Measurements from ENCODE around the gene PPFIA1.
"Not testable (repeated sequence)": the region's sequence is repeated elsewhere in the genome, so short reads cannot be mapped to it uniquely, and the experiment has no call there.

PPFIA1 gene

DNA sequence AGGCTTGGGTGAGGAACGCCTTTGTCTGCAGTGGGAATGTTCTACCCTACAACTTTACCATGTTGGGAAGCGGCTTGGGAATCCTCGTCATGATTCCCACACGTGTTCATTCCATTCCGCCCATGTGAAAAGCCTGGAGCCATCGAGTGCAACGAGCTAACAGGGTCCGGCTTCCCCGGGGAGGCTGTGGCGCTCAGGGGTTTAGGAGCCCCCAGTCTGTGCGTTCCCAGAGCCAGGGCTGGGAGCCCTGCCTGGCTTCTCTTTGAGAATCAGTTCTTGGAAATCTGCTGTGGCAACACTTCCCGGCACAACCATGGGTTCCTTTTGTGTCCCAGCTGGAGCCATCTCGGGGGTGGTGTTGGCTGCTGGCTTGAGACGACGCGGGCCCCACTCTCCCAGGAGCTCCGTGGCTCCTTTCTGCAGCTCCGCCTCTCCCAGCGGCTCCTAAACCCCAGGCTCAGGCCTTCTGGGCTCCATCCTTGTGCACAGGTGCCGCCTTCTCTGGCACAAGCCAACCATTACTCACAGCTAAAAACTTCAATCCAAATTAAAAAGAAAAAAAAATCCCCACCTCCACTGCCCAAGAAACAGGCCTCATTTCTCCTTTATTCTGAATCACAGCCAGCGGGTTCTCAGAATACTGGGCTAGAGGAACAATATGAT, 18.7 kb upstream of the PPFIA1 start:
- DNase-seq (ENCODE audit: low read depth in 1 of 2, low spot score in 1 of 2) = no peak
- Histone ChIP-seq H3K27me3 (ENCODE audit: insufficient read depth, poor library complexity, severe bottlenecking) (no peaks in the 10 kb centered on the region), H3K4me3 (replicated peaks; ENCODE audit: insufficient read depth, low read length) (no peak overlapping the region), H3K27ac (replicated peaks) (no peak overlapping the region)
- TF ChIP-seq, protein P1, sequence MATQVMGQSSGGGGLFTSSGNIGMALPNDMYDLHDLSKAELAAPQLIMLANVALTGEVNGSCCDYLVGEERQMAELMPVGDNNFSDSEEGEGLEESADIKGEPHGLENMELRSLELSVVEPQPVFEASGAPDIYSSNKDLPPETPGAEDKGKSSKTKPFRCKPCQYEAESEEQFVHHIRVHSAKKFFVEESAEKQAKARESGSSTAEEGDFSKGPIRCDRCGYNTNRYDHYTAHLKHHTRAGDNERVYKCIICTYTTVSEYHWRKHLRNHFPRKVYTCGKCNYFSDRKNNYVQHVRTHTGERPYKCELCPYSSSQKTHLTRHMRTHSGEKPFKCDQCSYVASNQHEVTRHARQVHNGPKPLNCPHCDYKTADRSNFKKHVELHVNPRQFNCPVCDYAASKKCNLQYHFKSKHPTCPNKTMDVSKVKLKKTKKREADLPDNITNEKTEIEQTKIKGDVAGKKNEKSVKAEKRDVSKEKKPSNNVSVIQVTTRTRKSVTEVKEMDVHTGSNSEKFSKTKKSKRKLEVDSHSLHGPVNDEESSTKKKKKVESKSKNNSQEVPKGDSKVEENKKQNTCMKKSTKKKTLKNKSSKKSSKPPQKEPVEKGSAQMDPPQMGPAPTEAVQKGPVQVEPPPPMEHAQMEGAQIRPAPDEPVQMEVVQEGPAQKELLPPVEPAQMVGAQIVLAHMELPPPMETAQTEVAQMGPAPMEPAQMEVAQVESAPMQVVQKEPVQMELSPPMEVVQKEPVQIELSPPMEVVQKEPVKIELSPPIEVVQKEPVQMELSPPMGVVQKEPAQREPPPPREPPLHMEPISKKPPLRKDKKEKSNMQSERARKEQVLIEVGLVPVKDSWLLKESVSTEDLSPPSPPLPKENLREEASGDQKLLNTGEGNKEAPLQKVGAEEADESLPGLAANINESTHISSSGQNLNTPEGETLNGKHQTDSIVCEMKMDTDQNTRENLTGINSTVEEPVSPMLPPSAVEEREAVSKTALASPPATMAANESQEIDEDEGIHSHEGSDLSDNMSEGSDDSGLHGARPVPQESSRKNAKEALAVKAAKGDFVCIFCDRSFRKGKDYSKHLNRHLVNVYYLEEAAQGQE (IDR thresholded peaks at IDR 0.05; ENCODE audit: insufficient replicate concordance, low read depth) = no peak
- TF ChIP-seq POLR2AphosphoS5 (IDR thresholded peaks at IDR 0.05; ENCODE audit: low read depth) = no peak
- no peak for TF ChIP-seq GABPA (IDR thresholded peaks at IDR 0.05; ENCODE audit: low read depth)
- TF ChIP-seq, protein P2, sequence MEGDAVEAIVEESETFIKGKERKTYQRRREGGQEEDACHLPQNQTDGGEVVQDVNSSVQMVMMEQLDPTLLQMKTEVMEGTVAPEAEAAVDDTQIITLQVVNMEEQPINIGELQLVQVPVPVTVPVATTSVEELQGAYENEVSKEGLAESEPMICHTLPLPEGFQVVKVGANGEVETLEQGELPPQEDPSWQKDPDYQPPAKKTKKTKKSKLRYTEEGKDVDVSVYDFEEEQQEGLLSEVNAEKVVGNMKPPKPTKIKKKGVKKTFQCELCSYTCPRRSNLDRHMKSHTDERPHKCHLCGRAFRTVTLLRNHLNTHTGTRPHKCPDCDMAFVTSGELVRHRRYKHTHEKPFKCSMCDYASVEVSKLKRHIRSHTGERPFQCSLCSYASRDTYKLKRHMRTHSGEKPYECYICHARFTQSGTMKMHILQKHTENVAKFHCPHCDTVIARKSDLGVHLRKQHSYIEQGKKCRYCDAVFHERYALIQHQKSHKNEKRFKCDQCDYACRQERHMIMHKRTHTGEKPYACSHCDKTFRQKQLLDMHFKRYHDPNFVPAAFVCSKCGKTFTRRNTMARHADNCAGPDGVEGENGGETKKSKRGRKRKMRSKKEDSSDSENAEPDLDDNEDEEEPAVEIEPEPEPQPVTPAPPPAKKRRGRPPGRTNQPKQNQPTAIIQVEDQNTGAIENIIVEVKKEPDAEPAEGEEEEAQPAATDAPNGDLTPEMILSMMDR (IDR thresholded peaks at IDR 0.05; ENCODE audit: insufficient read depth, low read length) = no peak
- TF ChIP-seq SPI1 (IDR thresholded peaks at IDR 0.05; ENCODE audit: borderline replicate concordance, low read depth) = no peak

- no peak for DNase-seq (ENCODE audit: low read depth in 1 of 2, low spot score in 1 of 2)
- H3K27ac ChIP-seq (replicated peaks) = no peak overlapping the region
- TF ChIP-seq SPI1 (IDR thresholded peaks at IDR 0.05; ENCODE audit: borderline replicate concordance, low read depth) = no peak
- H3K4me3 ChIP-seq (replicated peaks; ENCODE audit: insufficient read depth, low read length) = no peak overlapping the region
- no peaks in the 10 kb centered on the region for H3K27me3 ChIP-seq (ENCODE audit: insufficient read depth, poor library complexity, severe bottlenecking)
Observed at GRCh38 chr11:70252844-70253243, 17.6 kb upstream of the PPFIA1 start.

DNA sequence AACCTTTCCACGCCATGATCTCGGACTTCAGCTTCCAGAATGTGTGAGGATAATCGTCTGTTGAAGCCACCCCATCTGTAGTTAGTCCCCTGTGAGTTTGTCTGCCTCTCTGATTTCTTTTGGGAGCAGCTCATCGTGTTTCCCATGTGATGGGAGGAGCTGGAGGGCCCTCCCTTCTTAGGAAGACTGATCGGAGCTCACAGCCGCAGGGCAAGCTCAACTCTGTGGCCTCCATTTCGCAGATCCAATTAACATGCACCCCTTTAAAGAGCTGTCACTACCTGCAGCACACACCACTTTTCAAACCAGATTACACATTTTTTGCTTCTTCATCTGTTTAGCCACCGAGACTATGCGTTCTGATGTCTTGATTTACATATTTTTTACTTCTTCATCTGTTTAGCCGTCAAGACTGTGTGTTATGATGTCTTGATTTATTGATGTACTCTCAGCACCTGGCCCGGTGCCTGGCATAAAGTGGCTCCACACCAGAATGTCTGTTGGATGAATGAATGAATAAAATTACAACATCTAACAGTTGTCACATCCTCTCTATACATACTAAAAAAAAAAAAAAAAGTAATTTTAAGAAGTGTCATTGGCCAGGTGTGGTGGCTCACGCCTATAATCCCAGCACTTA, 14.9 kb upstream of the PPFIA1 start:
- no peak for DNase-seq (ENCODE audit: low read depth in 1 of 2, low spot score in 1 of 2)
- H3K4me3 ChIP-seq (replicated peaks; ENCODE audit: insufficient read depth, low read length) = no peak overlapping the region
- TF ChIP-seq GABPA (IDR thresholded peaks at IDR 0.05; ENCODE audit: low read depth) = no peak
- TF ChIP-seq, protein P1 (IDR thresholded peaks at IDR 0.05; ENCODE audit: insufficient replicate concordance, low read depth) = no peak
- no peak overlapping the region for H3K27ac ChIP-seq (replicated peaks)
- no peaks in the 10 kb centered on the region for H3K27me3 ChIP-seq (ENCODE audit: insufficient read depth, poor library complexity, severe bottlenecking)

DNA sequence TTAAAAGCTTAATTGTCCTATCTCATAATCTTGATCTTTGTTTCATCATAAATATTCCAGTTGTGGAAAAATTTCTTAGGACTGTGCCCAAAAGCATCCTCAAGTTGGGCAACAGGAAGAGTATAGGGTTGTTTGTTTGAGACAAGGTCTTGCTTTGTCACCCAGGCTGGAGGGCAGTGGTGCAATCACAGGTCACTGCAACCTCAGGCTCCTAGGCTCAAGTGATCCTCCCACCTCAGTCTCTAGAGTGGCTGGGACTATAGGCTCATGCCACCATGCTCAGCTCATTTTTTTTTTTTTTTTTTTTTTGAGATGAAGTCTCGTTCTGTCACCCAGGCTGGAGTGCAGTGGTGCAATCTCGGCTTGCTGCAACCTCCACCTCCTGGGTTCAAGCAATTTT, 11.4 kb upstream of the PPFIA1 start:
- not testable (repeated sequence) for H3K4me3 ChIP-seq (replicated peaks; ENCODE audit: insufficient read depth, low read length); H3K27me3 ChIP-seq (ENCODE audit: insufficient read depth, poor library complexity, severe bottlenecking); H3K27ac ChIP-seq (replicated peaks)
- peak; percentile 50 to 71 for DNase-seq (ENCODE audit: low read depth in 1 of 2, low spot score in 1 of 2)

DNA sequence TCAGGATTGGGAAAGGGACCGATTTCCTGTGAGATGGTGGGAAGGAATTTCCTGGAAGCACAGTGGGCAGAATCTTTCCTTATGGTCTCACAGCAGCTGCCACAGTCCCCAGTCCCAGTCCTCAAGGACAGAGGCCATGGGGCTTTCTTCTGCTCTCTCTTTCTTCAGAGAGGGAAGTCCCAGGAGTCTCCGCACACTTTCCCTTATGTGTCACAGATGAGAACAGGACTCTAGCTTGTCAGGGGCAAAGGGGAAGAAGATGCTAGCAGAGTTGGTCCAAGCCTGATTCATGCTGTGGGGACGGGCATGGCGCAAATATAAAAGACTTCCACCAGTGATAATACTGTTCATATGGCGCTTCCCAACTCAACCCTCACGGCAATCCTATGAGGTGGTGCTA, 7.5 kb upstream of the PPFIA1 start:
- Histone ChIP-seq H3K27me3 (ENCODE audit: insufficient read depth, poor library complexity, severe bottlenecking) (peaks cover 2% of the 10 kb centered on the region), H3K4me3 (replicated peaks; ENCODE audit: insufficient read depth, low read length) (no peak overlapping the region), H3K27ac (replicated peaks) (no peak overlapping the region)
- no peak for DNase-seq (ENCODE audit: low read depth in 1 of 2, low spot score in 1 of 2)
- TF ChIP-seq, protein P1 (IDR thresholded peaks at IDR 0.05; ENCODE audit: insufficient replicate concordance, low read depth) = no peak
- TF ChIP-seq SPI1 (IDR thresholded peaks at IDR 0.05; ENCODE audit: borderline replicate concordance, low read depth) (no peak), POLR2AphosphoS5 (IDR thresholded peaks at IDR 0.05; ENCODE audit: low read depth) (no peak), GABPA (IDR thresholded peaks at IDR 0.05; ENCODE audit: low read depth) (no peak)
- TF ChIP-seq, protein P2 (IDR thresholded peaks at IDR 0.05; ENCODE audit: insufficient read depth, low read length) = no peak

Measured in HL-60 (cell line).